ENCODE data around the gene ZNF468.
"Not testable (repeated sequence)": the region's sequence is repeated elsewhere in the genome, so short reads cannot be mapped to it uniquely, and the experiment has no call there.

DNA sequence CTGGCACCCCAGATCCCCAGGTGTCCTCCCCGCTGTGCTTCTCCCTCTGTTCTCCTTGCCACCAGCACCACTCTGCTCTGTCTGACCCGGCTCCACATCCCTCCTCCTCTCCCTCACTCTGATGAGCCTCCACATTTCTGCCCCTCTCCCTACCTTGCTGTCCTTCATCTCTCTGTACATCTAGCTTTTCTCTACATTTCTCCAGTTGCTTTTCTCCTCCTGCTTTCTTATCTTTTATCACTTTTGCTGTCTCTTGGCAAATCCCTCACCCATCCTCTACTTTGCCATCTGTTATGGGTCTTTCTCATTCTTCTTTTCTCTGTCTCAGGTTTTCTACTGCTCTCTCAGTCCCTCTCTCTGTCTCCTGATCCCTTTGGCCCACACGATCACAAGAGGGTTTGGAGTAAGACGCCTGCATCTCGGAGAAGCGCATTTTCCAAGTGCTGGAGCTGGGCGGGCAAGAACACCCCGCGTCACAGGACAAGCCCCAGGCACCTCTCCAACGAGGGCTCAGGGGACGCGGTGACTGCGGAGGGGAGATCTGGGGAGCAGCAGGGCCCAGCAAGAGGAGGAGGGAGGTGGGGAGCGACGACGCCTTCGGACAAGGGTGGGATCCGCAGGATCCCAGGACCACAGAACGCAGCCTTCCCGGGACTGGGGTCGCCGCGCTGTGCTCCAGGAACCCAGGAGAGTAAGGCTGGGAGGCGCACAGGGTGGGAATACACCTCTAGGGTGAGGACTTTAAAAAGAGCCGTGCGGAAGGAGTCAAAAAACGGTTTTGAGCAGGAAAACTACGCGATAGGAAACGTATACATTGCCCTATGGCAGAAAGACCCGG is 660 bp downstream of the ZNF468 start:
- not testable (repeated sequence) for TF ChIP-seq POLR2A (IDR thresholded peaks at IDR 0.05; ENCODE audit: low read length); GATA1 (IDR thresholded peaks at IDR 0.05; ENCODE audit: low read depth, low read length)

Measured in erythroblast (primary cell).